HG02642 (cell line): Measurements from ENCODE around the gene CKAP2L.
A peak's percentile ranks its signal among the peaks of the same experiment; 100 is the strongest.
"Not testable (repeated sequence)": the region's sequence is repeated elsewhere in the genome, so short reads cannot be mapped to it uniquely, and the experiment has no call there.

Source experiments
- ATAC-seq: cut with Tn5 transposase; IDR thresholded peaks from one replicate; pipeline ENCODE4 v1.9.1; 2021; ENCODE audit warnings: mild to moderate bottlenecking; ENCODE audit not compliant: unreplicated experiment, poor library complexity

The CKAP2L gene

DNA sequence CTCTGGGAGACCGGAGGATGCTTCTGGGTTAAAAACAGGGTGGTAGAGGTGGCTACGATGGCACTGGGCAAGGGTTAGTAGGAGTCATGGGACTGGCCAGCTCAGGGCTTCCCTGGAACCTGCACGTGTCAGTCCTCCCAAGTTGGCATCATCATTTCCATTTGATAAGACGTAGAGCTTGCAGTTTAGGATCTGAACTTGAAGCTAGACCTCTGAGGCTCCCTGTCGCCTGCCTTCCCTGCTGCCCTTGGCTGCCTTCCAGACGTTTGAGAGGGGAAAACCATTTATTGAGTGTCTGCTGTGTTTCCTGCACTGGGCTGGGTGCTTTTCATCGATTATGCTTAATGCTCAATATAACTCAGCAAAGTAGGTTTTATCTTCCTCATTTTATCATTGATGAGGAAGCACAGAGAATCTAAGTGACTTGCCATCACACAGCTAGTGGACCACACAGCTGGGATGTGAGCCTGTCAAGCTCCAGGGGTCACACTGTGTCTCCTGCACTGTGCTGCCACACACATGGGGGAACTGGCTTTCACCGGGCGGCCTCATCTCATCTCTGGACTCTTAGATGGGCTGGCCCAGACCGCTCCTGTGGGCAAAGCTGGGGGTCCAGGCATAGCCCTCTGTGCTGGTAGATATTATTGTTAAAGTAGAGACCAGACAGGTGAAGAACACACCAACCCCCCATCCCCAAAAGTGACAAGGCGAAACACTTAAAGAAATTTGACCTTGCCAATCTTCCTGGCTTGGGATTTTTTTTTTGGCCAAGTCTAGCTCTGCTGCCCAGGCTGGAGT is 35.8 kb downstream of the CKAP2L start:
- no peak for ATAC-seq

DNA sequence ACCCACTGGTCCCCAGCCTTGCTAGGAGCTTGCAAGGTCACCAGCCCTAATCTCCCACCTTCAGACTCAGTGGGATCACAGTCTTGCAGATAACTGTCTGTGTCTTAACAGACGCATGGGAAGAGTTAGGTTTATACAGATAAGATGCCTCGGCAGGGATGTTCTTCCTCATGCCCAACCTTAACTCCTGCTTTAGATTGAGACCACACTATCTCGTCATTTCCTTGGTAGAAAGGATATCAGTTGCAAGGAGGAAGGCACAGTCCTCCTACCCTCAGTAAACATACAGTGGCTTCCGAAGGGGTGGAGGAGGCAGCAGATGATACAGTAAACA is 36.4 kb downstream of the CKAP2L start:
- ATAC-seq = no peak

DNA sequence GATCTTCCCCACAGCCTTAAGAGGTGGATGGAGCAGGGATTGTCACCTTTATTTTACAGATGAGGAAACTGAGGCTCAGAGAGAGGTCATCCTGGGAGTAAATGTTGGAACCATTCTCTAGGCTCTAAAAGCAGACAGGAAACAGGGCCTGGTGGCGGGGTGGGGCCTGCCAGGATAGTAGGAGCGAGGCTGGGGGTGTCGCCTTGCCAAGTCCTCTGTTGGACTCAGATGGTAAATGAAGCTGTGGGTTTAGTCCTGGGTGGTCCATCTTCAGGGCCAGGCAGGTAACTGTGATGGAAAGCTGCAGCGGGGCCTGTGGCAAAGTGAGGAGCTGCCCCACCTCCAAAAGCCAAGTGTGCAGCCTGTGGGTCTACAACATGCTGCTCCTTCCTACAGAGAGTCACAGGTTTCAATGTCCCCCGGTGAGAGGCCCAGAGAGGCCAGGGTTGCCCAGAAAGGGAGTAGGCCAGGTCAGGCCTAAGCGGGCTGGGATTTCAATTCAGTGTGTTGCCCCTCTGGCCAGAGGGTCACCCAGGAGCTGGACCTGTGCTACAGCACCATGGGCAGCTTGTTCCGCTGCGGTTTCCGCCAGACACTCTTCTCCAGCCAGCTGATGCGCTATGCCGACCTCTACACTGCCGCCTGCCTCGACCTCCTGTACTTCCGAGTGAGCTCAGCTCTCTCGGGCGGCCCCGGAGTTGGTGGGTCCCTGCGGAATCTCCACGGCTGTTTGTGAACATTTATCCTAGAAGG is 37.0 kb downstream of the CKAP2L start:
- no peak for ATAC-seq

DNA sequence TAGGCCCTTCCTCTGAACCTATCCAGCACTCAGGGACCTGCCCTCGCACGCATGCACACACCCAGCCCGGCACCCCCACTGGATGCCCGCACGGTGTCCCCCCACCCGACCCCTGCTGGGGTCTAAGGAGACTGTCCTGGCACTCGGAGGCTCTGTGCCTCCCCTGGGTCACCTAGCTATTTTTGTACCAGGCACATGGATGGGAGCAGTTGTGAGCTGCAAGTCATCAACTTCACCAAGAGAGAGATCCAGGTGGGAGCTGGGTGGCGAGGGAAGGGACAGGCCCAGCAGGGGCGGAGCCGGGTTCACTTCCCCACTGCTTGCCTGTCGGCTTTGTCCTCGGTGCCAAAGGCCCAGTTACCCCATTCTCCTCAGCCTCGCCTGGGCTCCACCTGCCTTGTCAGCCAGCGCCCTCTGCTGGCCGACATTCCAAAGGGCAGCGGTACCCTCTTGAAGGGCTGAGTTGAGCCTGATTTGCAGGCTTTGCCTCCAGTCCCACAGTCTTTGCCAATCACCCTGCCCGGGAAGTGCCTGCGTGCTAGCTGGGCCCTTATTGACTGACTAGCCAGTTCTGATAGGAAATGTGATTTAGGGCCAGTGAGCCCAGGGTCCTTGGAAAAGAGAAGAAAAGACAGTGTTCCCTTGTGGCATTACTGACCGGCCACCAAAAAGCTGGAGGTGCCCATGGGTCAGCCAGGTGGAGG is 37.8 kb downstream of the CKAP2L start:
- peak; percentile 86 for ATAC-seq

DNA sequence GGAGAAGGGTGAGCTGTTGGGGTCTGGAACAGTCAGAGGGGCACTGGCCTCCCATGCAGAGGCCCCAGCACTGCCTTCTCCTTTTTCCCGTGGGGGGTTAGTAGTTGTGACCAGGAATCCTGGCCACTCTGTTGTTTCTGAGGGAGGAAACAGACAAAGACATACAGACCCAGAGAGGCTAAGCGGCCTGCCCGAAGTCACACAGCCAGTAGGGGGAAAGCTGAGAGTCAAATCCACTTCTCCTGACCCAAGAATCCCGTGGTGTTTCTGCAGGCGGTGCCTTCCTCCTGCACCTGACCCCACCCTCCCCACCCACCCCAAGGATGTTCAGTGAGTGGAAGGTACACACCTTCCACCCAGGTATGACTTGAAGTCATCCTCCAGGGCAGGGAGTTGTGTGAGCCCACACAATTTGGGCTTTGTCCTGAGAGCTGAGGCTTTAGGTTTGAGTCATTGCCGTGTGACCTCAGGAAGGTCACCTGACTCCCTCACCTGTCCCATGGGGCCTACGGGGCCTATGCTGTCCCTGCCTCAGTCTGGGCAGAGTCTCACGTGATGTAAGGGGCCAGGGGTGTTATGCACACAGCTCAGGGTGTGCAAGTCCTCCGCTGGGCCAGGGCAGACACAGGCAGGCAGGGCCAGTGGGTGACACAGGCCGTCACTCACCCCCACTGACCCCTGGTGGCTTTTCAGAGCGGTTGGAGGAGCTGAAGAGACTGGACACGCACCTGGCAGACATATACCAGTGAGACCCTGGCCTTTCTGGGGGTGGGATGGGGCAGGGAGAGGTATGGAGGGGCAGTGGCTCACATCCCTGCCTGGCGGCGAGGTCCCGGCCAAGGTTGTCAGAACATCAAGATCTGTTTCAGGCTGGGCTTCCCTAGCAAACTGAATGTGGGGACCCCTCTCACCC is 38.6 kb downstream of the CKAP2L start:
- peak; percentile 37 for ATAC-seq

DNA sequence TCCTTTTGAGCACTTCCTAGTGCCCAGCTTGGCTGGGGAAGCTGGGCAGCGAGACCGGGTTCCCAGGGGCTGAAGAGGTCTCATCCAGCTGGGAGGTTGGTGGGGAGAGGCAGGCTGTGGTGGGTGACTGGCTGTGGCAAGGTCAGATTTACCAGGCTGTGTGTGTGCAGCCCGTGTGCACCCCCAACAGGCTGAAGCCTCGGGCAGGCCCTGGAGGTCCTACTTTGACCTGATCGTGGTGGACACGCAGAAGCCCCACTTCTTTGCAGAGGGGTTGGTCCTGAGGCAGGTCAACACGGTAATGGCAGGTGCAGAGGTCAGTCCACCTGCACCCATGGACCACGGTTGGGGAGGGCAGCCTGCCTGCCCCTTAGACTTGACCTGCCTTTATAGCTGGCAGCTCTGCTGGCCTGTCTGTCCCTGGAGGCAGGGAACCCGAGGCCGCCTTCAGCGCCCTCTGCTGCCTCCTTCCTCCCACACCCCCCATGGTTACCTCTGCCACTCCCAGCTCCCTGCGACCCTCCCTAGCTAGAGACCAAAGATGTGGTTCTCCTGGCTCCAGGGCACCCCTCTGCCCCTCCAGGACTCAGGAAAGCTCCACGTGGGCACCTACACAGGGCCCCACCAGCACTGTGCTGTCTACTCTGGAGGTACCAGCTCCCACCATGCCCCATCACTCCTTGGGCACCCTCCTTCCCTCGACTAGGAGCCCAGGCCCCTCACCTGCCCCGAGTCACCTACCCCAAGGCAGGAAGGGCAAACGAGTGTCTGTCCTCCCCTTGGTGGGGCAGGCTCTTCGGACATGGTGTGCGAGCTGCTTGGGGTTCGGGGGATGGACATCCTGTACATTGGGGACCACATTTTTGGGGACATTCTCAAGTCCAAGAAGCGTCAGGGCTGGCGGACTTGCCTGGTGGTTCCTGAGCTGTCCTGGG is 39.6 kb downstream of the CKAP2L start:
- ATAC-seq = no peak

DNA sequence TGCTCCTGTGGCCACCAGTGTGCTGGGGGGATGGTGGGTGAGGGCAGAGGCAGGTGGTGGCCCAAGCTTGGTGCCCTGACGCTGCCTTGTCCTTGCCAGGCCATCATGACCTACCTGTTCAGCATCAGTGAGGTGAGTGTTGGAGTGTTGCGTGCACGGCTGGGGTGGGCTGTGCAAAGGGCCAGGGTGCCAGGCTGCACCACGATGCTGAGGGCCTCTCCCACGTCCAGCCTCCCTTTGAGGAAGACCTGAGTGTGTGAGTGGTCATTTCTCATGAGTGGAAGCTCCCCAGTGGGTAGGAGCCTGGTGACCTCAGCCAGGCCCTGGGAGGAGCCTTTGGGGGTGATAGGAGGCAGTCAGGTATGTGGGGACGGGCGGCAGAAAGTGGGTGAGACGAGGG is 40.4 kb downstream of the CKAP2L start:
- no peak for ATAC-seq

DNA sequence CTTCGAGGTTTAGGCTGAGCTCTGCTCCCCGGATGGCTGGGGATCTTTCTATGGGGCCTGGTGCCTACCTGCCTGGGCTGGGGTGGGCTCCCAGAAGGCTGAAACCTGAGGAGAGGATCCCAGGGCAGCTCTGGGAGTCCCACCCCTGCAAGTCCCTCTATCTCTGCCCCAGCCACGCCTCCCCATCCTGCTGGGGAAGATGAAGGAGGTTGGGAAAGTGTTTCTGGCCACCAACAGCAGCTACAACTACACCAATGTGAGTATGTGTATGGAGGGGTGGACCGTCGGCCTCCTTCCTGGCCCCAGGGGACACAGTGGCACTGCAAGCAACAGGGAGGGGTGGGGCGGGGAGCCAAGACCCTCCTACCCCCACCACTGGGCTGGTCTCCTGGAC is 40.9 kb downstream of the CKAP2L start:
- no peak for ATAC-seq

DNA sequence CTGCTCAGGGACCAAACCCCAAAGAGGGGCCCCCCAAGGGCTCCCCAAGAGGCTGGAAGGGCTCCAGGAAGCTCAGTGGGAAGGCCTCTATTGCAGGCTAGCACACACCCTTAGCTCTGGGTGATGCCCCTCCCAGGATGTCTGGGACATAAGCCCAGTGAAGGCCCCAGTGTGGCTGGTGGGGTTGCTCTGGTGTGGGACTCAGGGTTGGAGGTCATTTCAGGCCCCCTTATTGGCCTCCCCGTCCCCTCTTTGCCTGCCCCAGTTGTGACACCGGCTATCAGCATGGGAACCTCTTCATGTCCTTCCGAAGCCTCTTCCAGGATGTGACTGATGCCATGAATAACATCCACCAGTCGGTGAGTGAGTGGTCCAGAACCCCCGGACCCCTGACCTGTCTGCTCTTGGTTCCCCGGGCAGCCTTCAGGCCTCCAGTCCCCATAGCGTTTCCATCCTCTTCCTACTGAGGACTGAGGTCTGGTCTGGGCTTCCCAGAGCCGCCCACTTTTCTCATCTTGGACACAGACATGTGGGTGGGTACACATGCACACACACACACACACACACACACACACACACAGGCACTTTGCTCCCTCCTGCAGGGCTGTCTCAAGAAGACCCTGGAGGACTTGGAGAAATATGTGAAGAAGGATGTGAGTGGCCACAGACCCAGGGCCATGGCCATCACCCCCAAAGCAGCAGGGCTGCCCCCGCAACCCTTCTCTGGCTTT is 41.4 kb downstream of the CKAP2L start:
- ATAC-seq = no peak

DNA sequence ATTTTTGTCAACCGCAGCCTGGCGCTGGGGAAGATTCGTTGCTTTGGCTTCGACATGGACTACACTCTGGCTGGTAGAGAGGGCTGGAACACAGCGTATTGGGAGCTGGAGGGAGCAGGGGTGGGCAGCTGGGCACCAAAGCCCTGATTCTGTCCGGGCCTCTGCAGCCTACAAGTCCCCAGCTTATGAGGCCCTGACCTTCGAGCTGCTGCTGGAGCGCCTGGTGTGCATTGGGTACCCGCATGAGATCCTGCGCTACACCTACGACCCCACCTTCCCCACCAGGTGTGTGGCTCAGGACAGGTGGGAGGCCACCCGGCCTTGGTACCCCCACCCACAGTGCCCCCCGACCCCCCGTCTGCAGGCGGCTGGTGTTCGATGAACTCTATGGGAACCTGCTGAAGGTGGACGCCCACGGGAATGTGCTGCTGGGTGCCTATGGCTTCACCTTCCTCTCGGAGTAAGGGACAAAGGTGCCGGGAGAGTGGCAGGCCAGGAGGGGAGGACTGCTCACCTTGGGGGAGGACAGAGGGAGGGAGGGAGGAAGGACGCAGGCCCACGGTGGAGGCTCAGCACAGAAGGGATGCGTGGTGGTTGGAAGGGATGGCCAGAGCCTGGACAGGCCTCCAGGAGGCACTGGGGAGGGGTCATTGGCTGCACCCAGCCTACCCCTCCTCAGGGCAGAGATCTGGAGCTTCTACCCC is 42.4 kb downstream of the CKAP2L start:
- ATAC-seq = no peak

DNA sequence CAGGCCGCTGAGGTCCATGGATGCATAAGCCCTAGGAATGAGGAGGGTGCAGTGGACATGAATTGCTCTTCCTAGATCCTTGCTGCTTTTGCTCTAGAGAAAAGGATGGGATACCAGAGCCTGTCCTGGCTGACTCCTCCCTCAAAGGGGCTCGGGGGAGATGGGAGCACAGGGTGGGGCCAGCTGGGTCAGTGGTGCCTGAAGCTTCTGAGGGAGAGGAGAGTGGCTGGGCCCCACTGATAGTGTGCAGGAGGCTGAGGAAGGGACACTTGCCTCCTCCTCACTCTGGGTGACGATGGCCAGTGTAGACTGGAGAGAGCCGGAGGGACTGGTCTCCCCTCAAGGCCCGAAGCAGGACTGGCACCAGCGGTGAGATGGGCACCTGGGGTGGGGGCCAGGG is 43.6 kb downstream of the CKAP2L start, which contains the start of gene NT5DC4:
NT5DC4 (plus strand) TSS at position 236 of the 400 bp plus-strand sequence; CDS start at position 296, 60 bp downstream.
- ATAC-seq = no peak

DNA sequence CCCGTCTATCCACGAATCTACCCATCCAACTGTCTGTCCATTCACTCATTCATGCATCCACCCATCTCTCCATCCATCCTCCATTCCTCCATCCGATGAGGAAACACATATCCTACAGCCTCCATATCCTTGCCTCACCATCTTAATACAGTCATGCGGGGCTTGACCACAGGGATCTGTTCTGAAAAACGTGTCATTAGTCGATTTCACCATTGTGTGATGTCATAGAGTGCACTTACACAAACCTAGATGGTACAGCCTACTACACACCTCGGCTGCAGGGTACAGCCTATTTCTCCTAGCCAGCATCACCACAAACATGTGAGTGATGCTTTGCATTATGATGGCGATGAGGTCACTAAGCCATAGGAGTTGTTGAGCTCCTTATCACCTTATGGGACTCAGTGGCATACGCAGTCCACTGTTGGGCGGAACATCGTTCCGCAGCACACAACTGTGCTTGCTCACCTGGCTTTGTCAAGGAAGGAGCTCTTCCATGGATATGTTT is 45.5 kb downstream of the CKAP2L start:
- no peak for ATAC-seq

DNA sequence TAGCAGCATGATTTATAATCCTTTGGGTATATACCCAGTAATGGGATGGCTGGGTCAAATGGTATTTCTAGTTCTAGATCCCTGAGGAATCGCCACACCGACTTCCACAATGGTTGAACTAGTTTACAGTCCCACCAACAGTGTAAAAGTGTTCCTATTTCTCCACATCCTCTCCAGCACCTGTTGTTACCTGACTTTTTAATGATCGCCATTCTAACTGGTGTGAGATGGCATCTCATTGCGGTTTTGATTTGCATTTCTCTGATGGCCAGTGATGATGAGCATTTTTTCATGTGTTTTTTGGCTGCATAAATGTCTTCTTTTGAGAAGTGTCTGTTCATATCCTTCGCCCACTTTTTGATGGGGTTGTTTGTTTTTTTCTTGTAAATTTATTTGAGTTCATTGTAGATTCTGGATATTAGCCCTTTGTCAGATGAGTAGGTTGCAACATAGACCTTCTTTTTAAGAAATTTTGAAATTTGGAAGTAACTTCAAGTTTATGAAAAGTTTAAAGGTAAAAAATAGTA is 47.5 kb downstream of the CKAP2L start:
- not testable (repeated sequence) for ATAC-seq

DNA sequence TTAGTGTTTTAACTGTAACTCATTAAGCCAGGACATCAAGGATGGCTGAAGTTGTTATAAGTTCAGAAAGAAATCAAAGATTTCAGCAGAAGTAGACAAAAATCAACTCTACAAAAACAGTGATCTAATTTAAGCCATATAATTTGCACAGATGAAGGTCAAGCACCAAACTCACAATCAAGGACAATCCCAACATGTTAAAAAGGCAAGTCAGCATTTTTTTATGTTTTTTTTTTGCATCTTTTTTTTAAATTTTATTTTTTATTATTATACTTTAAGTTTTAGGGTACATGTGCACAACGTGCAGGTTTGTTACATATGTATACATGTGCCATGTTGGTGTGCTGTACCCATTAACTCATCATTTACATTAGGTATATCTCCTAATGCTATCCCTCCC is 48.3 kb downstream of the CKAP2L start:
- not testable (repeated sequence) for ATAC-seq

DNA sequence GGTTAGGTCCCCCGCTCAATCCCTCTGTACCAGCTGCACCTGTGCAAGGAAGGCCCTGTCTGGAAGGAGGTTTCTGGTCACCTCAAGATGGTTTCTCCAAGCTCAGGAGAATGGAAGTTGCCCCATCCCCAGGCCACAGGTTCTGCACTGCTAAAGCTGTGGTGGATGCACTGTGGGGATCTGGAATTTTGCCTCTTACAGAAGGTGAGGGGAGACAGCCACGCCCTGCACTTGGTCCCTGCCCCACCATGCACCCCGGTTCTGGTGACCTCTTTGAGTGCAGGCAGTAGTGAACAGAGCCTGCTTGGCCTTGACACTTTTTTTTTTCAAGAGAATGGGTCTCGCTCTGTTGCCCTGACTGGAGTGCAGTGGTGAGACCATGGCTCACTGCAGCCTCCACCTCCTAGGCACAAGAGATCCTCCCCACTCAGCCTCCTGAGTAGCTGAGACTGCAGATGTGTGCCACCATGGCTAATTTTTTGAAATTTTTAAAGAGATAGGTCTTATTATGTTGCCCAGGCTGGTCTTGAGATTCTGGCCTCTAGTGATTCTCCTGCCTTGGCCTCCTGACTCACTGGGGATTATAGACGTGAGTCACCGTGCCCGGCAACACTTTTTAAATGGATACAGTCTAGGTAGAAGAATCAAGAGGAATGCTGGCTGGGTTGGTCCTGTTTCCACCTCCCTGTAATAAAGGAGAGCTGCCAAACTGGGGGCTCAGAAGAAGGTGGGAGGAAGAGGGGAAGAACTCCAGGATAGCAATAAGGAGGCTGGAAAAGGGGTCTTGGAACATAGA is 49.4 kb downstream of the CKAP2L start:
- no peak for ATAC-seq

DNA sequence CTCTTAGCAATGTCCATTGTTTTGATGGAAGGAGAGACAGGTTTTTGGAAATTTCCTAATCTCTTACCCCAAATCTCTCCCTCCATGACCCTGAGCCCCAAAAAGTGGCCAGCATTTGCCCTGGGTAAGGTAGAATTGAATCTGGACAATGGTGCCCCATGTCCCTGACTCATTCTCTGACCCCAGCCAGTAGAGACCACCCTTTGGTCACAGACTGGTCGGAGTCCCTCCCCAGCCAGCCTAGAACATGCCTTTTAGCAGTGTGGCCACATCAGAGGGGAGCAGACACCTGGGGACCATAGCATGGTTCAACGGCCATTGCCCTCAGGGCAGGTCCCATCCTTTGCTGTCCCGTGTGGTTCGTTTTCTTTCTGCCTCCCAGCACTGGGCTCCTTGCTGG is 50.1 kb downstream of the CKAP2L start:
- no peak for ATAC-seq

DNA sequence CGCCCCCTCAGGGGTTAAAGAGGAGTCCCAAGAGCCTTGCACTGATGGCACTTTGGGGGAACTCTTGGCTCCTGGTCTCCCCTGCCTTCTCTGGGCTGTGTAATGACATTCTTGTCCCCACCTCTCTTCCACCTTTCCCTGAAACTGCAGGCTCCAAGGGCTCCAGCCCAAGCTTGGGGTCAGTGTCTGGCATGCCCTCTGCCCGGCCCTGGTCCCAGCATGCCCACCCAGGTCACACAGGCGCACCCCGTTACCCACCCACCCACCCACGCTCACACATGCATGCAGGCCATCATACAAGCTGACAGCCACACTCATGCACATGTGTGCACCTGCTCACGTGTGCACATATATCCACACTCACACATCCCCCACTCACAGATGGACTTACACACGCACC is 50.5 kb downstream of the CKAP2L start:
- ATAC-seq = no peak
